ENCODE data around the gene FRMD4B. TPM values are rescaled to one million over a fixed set of nuclear protein-coding genes. Genes with fewer than 3 reads are reported as not detected.
A peak's percentile ranks its signal among the peaks of the same experiment; 100 is the strongest.

The FRMD4B gene
- total RNA-seq, 6 experiments from 2014 or later: 0.03 to 0.12 (median 0.07) TPM; not detected in 1

DNA sequence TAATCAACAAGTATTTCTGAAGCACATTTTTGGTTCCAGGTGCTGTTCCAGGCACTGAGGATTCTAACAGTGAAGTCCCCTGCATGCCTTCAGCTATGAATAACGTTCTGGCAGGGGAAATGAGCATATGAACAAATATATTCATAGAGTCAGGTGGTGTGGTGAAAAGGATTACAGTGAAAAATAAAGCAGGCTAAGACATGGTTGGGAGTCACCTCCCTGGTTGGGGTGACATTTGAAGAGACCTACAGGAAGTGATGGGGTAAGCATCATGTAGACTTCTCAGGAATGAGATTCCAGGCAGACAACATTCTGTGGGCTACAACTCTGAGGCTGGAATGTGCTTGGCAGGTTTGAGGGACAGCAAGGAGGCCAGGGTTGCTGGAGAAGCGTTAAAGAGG lies 15.0 kb downstream of the FRMD4B start:
- Mint-ChIP-seq H3K4me1 (ENCODE audit: low read depth) (peaks cover 8% of the 10 kb centered on the region; the same call in 1 of the 2 replicates), H3K27ac (no peak overlapping the region; the same call in 1 of the 2 replicates)
- no peak for DNase-seq

DNA sequence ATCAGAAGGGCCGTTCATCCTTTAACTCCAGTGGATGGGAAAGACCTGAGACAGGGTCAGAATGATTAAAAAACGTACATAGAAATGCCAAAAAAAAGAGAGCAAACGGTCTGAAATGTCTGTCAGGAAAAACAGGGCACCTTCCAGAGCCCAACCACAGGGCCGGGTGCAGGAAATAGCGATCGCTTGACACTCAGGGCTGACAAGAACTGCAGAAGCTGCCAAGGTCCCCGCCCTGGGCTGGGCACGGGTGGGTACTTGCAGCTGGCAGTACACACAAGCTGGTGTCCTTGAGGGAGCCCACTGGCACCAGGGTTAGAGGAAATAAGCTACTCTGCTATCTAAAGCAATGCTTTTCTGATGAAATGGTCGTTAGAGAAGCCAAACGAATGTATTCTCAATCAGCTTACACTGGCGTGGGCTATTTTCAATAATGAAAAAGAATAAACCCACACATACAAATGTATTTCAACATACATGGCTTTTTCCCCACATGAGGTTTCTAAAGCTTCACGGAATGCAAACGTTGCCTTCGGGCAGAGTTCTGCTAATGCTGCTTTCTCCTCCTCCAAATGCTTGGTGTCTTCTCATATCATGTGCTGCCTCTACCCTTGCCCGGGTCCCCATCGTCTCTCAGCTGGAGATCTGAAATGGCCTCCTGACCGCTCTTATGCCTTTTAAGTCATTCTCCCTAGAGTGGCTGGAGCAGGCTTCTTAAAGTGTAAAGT lies 15.6 kb downstream of the FRMD4B start:
- Mint-ChIP-seq H3K9me3 (no peaks in the 10 kb centered on the region), H3K27ac (no peak overlapping the region; the same call in 1 of the 2 replicates), H3K4me1 (ENCODE audit: low read depth) (peaks cover 8% of the 10 kb centered on the region; the same call in 1 of the 2 replicates), H3K27me3 (ENCODE audit: insufficient read depth) (no peaks in the 10 kb centered on the region; the same call in 1 of the 2 replicates), H3K4me3 (peak overlapping the region; percentile 41), H3K36me3 (ENCODE audit: low read depth) (no peaks in the 10 kb centered on the region)
- no peak for DNase-seq
- TF ChIP-seq, protein P1, sequence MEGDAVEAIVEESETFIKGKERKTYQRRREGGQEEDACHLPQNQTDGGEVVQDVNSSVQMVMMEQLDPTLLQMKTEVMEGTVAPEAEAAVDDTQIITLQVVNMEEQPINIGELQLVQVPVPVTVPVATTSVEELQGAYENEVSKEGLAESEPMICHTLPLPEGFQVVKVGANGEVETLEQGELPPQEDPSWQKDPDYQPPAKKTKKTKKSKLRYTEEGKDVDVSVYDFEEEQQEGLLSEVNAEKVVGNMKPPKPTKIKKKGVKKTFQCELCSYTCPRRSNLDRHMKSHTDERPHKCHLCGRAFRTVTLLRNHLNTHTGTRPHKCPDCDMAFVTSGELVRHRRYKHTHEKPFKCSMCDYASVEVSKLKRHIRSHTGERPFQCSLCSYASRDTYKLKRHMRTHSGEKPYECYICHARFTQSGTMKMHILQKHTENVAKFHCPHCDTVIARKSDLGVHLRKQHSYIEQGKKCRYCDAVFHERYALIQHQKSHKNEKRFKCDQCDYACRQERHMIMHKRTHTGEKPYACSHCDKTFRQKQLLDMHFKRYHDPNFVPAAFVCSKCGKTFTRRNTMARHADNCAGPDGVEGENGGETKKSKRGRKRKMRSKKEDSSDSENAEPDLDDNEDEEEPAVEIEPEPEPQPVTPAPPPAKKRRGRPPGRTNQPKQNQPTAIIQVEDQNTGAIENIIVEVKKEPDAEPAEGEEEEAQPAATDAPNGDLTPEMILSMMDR (IDR thresholded peaks at IDR 0.05): no peak

More for the DNA sequence above, 15.0 kb downstream of the FRMD4B start:
- H3K36me3 Mint-ChIP-seq (ENCODE audit: low read depth): no peaks in the 10 kb centered on the region
- TF ChIP-seq, protein P1 (IDR thresholded peaks at IDR 0.05): no peak
- no peak overlapping the region; the same call in 1 of the 2 replicates for H3K4me3 Mint-ChIP-seq
- H3K27me3 Mint-ChIP-seq (ENCODE audit: insufficient read depth): no peaks in the 10 kb centered on the region; the same call in 1 of the 2 replicates
- no peaks in the 10 kb centered on the region for H3K9me3 Mint-ChIP-seq

DNA sequence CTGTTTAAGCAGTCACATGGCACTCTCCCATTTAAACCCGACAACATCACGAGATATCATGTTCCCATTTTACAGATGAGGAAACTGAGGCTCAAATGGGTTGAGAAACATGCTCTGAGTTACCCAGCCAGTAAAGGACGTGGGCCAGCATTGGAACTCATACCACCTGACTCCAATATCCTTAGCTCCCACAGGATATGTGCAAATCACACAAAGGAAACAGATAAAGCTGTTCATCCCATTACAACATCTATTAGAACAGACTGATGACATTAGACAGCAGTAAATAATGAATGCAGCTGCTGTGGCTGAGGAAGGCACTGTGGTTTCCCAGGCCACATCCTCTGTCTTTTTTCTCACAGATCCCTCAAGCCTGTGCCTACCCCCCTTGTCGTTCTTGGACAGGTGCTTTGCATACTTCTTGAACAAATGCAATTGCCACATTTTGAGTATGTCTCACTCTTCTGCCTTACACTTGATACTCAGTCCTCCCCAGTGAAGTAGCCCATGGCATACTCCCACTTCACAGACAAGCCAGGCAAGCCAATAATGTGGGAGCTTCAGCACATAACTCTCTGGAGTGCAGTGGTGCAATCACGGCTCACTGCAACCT lies 17.7 kb downstream of the FRMD4B start:
- no peak overlapping the region for H3K4me3 Mint-ChIP-seq
- peaks cover 18% of the 10 kb centered on the region; the same call in 1 of the 2 replicates for H3K4me1 Mint-ChIP-seq (ENCODE audit: low read depth)
- H3K27me3 Mint-ChIP-seq (ENCODE audit: insufficient read depth): no peaks in the 10 kb centered on the region; the same call in 1 of the 2 replicates
- H3K36me3 Mint-ChIP-seq (ENCODE audit: low read depth): no peaks in the 10 kb centered on the region
- TF ChIP-seq, protein P1 (IDR thresholded peaks at IDR 0.05): no peak
- no peak overlapping the region for H3K27ac Mint-ChIP-seq
- no peak for DNase-seq
- H3K9me3 Mint-ChIP-seq: no peaks in the 10 kb centered on the region

DNA sequence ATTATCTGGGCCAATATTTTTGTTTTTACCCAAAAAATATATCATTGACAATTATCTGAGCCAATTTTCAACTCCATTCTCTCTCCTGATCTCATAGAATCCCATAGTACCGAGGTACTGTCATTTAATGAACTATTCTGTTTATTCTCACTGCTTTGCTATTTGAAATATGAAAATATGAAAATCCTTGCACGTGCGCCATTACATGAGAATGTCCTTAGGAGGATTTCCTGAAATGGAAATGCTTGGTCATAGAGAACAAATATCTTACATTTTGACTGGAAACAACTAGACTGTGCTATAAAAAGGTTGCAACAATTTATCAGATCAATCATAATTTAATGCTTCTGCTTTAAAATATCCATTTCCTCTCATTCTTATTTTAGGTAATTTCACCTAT lies 18.3 kb downstream of the FRMD4B start:
- H3K27ac Mint-ChIP-seq: no peak overlapping the region
- no peak for DNase-seq
- H3K4me1 Mint-ChIP-seq (ENCODE audit: low read depth): peaks cover 18% of the 10 kb centered on the region; the same call in 1 of the 2 replicates
- TF ChIP-seq, protein P1 (IDR thresholded peaks at IDR 0.05): no peak
- no peak overlapping the region for H3K4me3 Mint-ChIP-seq
- H3K27me3 Mint-ChIP-seq (ENCODE audit: insufficient read depth): no peaks in the 10 kb centered on the region; the same call in 1 of the 2 replicates
- no peaks in the 10 kb centered on the region for H3K36me3 Mint-ChIP-seq (ENCODE audit: low read depth)
- H3K9me3 Mint-ChIP-seq: no peaks in the 10 kb centered on the region

DNA sequence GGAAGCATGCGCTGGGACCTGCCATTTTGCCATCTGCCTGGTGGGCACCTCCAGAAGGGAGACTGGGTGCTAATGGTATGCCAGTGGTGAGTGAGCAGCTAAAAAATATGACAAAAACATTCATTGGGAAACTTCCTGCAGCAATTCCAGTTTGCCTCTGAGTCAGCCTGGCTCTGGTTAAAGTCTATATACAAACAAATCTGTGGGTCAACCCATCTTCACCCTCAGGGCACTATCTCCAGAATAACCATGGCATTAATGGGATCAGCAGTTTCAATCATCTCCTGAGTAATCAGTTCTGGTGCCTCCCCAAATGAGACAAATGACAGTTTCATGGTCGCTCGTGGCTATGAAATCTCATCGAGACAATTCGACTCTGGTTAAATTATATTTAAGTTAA lies 21.5 kb downstream of the FRMD4B start:
- Mint-ChIP-seq H3K27ac (no peak overlapping the region; the same call in 1 of the 2 replicates), H3K36me3 (ENCODE audit: low read depth) (no peaks in the 10 kb centered on the region), H3K4me1 (ENCODE audit: low read depth) (peaks cover 10% of the 10 kb centered on the region; the same call in 1 of the 2 replicates), H3K4me3 (no peak overlapping the region), H3K9me3 (no peaks in the 10 kb centered on the region), H3K27me3 (ENCODE audit: insufficient read depth) (peaks cover 6% of the 10 kb centered on the region)
- TF ChIP-seq, protein P1 (IDR thresholded peaks at IDR 0.05): no peak
- DNase-seq: peak; percentile 64
